Stimulated activated CD8-positive, alpha-beta memory T cell treated with anti-CD3 and anti-CD28 coated beads, Interleukin-15, amount 100 ng/mL, for 48 hours (primary cell): Measurements from ENCODE around the gene PRPF38A.
"Not testable (repeated sequence)": the region's sequence is repeated elsewhere in the genome, so short reads cannot be mapped to it uniquely, and the experiment has no call there.

Experiments used
- DNase-seq, 2 donors: peaks; one replicate each; pipeline ENCODE4 v3.0.0-alpha.2; 2020; ENCODE audit warnings: low read depth in 2 of 2

Gene PRPF38A, protein sequence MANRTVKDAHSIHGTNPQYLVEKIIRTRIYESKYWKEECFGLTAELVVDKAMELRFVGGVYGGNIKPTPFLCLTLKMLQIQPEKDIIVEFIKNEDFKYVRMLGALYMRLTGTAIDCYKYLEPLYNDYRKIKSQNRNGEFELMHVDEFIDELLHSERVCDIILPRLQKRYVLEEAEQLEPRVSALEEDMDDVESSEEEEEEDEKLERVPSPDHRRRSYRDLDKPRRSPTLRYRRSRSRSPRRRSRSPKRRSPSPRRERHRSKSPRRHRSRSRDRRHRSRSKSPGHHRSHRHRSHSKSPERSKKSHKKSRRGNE

DNA sequence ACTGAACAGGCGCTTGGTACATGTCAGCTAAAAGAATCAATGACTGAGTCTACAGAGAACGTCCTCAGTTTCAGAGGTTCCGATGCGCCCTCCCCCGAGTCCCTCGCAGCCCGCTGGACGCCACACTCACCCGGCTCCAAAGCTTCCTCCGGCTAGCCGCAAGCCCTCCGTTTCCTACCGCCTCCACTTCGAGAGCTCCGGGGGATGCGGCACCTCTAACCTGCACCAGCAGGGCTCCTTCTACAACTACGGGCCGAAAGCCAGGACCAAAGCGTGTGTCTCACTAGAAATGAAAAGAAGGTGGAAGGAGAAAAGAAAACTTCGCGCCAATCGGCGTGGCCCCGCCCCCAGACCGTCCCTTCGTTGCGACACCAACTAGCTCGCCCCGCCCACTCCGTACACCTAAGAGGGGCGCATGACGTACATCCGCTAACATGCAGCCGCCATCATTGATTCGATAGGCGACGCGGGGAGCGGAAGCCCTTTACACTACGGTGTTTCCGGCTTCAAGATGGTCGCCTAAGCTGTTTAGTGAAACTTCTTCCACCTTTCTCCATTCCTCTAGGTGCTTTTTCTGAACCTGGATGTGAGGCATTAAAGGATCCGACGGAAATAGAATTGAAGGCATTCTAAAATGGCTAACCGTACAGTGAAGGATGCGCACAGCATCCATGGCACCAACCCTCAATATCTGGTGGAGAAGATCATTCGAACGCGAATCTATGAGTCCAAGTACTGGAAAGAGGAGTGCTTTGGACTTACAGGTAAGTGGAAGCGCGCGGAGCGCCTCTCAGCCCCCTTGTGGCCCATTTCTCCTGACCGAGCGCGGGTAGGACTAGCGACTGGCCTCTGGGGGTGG lies at the start of gene PRPF38A, which contains the start of gene ORC1:
Gene PRPF38A, plus strand, starts transcription at position 487 of the 859 bp plus-strand sequence. Its CDS starts 148 bp downstream, at position 635.
Gene ORC1, minus strand, starts transcription at position 308 of the 859 bp plus-strand sequence. CDS start 2,200 bp downstream, outside the sequence.
- peak; percentile 92 for DNase-seq

DNA sequence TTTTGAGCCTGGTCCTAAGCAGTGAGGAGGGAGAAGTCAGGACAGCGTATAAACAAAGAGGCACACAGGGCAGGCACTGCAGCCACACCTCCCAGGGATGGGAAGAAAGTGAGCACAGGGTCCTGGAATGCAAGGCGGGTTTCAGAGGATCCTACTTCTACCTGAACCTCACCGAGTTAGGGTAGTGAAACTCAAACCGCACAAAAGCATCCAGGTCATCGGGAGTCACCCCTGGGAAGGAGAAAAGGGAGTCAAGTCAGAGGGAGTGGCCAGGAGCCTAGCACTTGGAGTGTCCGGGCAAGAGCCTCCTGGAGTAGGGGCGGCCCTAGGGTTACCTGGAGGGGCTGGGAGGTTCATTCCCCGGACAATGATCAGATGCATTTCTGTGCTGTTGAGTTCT lies 49.0 kb upstream of the PRPF38A start:
- DNase-seq = no peak

DNA sequence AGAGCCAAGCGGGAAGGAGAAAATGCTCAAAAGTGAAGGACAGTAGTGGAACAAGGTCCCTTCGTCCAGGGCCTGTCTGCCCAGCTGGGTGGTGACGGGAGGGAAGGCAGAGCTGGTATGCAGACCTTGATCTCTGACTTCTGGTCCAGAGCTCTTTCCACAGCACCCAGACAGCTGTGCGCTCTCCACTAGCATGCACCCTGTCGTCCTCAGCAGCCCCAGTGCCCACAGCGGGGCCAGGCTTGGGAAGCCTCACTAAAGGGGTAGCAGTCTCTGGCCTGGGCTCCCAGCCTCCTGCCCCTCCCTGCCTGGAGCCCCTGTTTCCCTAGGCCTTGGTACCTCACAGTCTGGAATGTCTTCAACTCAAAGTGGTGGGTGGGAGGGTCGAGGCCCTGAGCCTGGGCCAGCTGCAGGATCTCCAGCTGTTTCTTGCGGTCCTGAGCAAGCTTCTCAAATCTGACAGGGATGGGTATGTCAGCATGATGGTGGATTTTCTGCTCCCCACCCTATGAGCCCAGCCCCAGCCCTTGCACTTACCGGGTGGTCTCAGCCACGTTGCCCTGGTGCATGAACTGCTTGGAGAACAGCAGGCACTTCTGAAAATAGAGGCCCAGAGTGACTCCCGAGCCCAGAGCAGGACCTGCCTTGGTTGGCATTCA lies 48.4 kb upstream of the PRPF38A start:
- no peak for DNase-seq

DNA sequence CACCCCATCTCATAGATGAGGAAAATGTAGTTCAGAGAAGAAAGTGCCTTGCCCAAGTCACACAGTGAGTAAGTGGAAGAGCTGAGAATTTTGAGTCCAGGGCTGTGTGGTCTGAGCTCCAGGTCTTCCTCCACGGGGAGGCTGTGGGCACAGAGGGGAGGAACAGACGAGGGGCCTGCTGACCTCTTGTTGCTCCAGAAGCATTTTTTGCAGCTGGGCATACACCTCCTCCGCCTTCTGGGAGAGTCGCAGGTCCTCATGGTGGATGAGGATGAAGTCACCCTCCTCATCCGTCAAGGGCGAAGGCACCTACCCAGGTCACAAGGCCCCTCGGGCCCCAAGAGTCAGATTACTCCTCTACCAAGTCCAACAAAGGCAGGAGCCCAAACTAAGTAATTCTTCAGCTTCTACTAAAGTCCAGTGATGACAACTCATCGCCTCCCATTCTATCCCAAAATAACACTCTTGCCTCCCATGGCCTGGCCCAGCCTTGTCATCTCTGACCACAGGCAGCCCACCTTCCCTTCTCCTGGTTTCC lies 47.5 kb upstream of the PRPF38A start:
- DNase-seq = no peak

DNA sequence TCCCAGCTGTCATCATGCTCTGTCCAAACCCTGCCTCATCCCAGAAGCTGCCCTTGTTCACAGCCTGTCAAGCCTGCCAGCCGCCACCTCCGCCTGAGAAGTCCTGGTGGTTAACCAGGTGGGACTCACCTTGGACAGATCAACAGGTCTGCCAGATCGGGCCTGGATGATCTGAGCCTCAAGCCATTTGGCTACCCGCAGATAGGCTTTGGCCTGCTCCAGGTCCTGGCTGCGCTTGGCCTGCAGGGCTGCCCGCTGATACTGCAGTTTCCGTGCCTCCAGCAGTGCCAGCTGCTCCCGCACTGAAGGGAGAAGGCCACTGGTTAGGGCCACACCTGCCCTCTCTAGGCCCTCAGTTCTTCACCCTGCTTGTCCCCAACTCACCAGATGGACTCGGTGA lies 47.0 kb upstream of the PRPF38A start:
- no peak for DNase-seq

DNA sequence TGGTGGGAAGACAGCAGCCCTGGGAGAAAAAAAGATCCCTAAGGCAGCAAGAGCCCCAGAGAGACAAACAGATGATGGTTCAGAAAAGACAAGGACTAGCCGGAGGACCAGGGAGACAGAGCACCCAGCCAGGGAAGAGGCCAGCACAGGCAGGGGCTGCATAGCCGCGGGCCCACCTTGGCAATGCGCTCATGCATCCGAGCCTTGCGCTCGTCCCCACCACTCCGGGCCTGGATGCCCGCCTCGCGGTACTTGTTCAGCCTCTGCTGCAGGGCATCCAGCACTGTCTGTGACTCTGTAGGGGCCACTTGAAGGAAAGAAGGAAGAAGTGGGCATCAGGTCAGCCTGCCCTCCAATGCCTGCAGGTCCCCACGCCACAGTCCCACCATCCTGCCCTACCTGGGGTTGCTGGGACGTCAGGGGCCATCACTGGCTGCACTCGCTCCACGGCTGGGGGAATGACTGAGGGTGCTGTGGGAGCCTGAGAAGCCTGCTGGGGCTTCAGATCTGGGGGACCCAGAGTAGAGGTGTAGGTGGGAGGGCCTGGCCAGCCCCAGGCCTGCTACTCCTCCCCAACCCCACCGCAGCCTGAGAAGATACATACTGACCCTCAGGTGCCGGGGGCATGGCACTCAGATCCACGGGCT lies 45.4 kb upstream of the PRPF38A start:
- no peak for DNase-seq

DNA sequence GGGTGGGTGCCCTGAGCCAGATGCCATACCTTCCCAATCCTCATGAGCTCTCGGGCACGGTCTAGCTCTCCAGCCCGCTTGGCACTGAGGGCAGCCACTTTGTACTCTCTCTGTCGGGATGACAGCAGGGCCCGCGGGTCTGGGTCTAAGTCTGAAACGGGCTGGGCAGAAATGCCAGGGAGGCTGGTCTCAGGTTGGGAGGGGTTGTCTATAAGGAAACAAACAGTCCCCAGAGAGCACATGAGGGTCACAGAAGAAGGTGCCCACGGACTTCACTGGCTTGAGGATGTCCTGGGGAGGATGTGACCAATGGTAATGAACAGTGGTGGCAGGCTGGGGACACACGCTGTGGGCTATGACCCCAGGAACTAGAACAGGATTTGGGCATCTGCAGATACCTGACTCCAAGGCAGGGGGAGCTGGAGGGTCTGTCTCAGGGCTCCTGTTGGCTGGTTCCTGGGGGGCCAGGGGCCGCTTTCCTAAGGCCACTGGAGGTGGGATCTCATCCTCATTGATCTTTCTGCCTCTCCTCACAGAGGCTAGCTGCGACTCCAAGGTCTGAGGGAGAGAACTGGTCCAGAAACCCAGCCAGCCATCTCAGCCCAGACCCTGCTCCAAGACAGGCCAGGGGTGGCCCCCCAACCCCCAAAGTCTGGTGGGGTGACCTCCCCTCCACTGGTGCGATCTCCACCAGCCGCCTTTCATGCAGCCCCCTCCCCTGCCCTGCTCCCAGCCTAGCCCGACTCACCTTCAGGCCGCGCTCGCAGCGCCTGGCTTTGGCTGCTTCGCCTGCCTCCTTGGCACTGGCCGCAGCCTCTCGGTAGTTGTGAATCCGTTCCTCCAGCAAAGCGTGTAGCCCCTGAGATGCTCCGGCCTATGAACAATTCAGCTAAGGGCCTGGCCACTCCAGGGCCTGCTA lies 44.5 kb upstream of the PRPF38A start:
- DNase-seq = no peak

DNA sequence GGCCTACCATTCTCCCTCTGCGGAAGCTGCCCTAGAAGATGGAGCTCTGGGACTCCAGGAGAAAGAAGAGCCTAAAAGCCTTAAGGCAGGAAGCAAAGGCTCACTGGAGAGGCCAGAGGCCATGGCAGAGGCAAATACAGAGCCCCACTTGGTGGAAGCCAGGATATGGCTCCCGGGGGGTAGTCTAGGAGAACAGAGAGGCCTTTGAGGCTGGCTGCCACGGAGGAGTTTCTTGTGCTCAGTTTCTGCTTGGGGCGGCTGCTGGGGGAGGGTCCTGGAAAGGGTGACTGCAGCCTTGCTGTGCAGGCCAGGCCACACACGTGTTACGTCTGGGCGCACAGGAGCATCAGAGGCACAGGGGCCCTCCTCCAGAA lies 43.8 kb upstream of the PRPF38A start:
- DNase-seq = no peak

DNA sequence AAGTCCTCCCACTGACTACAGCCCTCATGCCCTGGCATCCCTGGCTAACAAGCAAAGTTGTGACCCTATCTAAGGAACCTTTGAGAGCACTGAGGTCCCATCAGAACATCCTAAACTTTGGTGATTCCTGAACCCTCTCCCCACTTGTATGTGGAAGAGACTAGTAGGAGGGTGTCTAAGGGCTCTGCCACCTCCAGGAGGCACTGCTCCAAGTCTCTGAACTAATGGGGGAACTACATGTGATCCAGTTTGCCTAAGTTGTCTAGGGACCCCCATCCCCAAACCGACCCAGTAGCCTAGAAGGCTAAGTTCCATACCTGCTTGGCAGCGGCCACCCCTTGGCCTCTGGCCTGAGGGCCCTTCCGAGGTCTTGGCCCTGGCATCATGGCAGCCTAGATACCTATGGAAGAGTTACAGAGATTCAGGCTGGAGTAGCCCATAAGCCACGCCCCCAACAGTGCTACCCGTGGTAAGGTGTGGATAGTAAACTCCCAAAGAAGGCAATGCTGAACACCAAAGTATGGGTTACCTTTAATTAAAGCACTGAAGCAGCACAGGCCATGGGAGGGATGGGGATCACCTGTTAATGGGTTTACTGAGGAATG lies 40.1 kb upstream of the PRPF38A start:
- DNase-seq = no peak

DNA sequence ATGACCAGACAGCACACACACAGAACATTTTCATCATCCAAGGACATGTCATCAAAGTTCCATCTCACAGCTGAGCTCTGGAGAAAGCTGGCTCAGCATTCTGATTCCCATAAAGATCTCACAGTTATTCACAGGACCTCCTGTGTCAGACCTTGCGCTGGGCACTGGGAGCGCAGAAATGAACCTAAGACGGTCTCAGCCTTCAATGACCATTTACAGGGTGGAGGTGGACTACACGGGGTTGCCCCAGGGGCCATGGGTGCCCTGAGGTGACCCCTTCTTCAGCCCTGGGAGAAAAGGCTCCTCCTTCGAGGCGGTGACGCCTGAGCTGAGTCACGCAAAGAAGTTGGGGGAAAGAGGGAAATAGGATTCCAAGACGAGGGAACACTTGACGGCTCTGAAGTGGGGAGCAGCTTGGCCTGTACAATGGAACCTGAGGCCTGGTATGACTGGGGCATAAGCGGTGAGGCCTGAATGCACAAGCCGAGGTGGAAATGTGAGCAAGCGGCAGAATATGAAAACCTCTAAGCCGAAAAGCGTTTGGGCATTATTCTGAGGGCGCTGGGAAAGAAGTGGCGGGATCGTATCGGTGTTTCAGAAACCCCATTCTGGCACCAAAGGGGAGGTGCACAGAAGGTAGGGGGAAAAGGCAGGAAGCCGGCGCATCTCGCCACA lies 39.2 kb upstream of the PRPF38A start:
- peak in 1 of 2 donors; percentile 4 for DNase-seq

DNA sequence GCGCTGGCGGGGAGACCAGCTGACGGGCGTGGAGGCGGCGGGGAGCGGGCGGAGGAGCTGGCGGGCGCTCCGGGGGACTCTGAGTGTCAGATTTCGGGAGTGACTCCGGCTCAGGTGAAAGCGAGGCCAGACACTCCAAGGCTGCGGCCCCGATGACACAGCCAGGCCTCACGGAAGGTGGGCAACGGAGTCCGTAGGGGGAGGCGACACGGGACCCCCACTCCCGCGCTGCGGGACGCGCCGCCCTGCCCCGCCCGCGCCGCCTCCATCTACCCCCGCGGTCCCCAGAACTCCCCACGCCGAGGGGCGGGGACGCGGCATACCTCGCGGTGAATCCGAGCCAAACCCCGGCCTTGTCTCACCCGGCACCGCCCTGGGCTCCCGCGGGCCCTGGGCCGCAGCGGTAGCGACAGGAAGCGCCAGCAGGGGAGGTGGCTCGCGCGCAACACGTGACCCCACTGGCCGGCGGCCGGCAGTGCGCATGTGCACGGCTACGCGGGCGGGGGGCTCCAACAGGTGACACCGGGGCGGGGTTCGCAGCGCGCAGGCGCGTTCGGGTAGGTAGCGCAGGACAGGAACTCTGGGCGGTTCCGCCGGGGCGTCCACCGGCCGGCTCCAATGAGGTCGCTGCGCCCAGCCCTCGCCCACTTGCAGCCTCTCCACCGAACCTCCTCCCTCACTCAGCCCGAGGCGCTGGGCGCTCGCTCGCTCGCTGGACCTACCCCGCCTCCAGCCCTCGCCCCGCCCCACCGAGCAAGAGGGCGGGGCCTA lies 38.5 kb upstream of the PRPF38A start, which contains the start of gene CC2D1B:
Gene CC2D1B, minus strand, starts transcription at position 460 of the 771 bp plus-strand sequence. CDS start 1,585 bp downstream, outside the sequence.
- DNase-seq = peak; percentile 99 to 100

DNA sequence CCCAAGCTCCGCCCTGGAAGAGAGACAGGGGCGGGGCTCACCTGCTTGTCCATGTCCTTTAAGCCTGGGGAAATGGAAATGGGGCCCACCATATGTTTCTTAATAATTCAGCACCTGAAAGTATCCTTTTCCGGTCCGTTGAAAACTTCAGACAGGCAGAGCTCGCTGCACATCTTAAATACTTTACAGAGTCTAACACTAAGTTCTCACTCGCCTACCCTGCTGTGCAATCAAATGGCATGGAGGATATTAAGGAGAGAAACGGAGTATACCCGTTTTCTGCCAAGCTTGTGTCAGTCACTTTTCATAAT lies 37.9 kb upstream of the PRPF38A start:
- DNase-seq = no peak

DNA sequence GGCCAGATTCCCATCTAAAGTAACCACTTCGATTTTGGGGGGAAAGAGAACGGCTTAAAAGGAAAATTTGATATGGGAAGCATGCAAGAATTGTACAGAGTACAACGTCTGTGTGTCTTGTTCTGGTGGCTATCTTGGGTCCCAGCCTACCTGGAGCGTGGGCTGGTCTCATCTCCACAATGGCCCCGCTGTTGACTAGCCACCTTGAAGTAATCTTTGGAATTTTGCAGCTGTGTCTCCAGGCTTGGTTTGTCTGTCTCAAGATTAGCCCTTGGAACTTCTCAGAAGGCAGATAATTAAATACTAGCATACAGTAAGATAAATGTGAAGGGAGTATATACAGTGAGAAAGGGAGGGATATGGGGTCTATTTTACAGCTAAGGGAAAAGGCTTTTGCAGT lies 37.1 kb upstream of the PRPF38A start:
- no peak for DNase-seq

DNA sequence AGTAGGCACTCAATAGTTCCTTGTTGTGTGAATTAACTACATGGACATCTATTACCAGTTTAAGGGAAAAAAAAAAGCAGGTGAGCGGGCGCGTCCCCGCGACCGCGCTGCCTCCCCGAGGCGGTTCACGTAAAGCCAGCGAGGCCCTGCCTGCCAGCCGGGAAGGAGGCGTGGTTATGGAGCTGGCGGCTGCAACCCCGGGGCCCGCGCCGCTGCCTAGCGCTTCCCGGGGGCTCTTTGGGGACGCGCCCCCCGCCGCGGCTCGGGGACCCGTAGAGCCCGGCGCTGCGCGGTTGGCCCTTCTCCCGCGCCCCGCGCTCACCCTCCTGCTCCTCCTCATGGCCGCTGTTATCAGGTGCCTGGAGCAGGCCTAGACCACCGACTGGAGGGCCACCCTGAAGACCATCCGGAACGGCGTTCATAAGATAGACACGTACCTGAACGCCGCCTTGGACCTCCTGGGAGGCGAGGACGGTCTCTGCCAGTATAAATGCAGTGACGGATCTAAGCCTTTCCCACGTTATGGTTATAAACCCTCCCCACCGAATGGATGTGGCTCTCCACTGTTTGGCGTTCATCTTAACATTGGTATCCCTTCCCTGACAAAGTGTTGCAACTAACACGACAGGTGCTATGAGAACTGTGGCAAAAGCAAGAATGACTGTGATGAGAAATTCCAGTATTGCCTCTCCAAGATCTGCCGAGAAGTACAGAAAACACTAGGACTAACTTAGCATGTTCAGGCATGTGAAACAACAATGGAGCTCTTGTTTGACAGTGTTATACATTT lies 35.8 kb upstream of the PRPF38A start:
- peak; percentile 35 to 47 for DNase-seq

DNA sequence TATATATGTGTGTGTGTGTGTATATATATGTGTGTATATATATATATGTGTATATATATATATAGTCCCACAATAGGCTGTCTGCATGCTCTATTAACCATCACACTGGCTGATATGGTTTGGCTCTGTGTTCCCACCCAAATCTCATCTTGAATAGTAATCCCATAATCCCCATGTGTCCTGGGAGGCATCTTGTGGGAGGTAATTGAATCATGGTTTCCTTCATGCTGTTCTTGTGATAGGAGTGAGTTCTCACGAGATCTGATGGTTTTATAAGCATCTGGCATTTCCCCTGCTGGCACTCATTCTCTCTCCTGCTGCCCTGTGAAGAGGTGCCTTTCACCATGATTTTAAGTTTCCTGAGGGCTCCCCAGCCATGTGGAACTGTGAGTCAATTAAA lies 34.6 kb upstream of the PRPF38A start:
- not testable (repeated sequence) for DNase-seq

DNA sequence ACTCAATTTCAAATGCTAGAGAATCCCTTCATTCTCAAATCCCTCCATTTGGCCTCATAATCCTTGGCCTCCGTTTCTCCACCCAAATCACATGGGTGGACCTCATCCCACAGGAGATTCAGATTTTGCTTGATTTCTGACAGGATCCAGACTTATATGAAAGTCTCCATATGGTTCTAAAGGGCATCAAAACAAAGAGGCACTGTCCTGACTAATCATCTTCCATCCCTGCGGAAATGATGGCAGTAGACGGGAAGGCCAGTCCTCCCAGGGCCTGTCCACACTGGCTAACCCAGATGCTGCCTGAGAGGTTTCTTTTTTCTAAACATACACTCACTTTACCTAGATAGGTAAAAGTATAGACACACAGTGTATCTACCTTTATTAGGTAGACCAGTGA lies 19.0 kb upstream of the PRPF38A start:
- no peak for DNase-seq

DNA sequence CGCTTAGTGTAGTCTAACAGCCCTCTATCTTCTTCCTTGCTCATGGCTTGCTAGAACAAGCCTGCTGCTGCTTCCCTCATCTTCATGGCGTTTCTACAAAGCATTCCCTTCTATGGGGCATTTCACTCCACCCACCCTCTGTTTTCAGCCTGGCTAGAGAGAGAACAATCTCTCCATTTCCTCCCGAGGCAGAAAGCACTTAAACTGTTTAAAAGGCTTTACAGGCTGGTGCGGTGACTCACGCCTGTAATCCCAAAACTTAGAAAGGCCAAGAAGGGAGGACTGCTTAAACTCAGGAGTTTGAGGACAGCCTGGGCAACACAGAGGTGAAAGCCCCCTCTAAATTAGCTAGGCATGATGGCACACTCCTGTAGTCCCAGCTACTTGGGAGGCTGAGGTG lies 17.9 kb upstream of the PRPF38A start:
- DNase-seq = no peak

DNA sequence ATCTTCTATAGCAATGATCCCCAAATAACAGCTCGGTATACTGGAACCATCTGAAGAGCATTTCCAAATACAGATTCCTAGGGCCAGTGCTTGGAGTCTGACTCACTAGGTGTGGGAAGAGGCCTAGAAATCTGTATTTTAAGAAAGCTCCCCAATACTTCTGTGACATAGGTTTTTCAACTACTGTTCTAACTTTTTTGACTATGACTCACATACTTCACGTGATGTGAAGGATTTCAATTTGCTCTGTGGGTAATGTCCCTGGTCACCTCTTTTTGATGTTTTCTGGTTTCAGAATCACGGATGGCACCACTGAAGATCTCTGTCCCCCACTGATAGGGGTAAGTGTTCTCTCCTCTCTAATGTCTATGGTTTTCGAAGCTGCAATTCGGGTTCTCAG lies 11.2 kb upstream of the PRPF38A start:
- DNase-seq = no peak
